ENCODE results near the gene USP21.

USP21 gene

DNA sequence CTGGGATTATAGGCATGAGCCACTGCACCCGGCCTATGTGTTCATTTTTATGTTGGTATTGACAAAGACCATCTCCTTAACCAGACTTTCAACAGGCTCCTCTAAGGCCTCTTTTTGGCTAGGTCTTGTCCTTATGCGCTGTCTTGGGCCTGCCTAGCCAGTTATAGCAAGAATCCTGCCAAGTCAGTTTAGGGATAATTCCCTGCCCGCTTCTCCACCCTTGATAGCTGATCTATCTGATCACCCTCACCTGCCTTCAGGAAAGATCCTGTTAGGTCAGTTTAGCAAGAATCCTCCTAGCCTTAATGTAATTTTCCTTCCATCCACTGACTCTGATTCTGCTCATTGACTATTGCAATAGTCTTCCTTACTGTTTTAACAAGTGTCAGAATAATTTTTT is 20.4 kb downstream of the USP21 start (continued):
- TF ChIP-seq, protein P1, sequence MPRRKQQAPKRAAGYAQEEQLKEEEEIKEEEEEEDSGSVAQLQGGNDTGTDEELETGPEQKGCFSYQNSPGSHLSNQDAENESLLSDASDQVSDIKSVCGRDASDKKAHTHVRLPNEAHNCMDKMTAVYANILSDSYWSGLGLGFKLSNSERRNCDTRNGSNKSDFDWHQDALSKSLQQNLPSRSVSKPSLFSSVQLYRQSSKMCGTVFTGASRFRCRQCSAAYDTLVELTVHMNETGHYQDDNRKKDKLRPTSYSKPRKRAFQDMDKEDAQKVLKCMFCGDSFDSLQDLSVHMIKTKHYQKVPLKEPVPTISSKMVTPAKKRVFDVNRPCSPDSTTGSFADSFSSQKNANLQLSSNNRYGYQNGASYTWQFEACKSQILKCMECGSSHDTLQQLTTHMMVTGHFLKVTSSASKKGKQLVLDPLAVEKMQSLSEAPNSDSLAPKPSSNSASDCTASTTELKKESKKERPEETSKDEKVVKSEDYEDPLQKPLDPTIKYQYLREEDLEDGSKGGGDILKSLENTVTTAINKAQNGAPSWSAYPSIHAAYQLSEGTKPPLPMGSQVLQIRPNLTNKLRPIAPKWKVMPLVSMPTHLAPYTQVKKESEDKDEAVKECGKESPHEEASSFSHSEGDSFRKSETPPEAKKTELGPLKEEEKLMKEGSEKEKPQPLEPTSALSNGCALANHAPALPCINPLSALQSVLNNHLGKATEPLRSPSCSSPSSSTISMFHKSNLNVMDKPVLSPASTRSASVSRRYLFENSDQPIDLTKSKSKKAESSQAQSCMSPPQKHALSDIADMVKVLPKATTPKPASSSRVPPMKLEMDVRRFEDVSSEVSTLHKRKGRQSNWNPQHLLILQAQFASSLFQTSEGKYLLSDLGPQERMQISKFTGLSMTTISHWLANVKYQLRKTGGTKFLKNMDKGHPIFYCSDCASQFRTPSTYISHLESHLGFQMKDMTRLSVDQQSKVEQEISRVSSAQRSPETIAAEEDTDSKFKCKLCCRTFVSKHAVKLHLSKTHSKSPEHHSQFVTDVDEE (CRISPR knock-in tag; IDR thresholded peaks at IDR 0.05): no peak
- TF ChIP-seq BACH2 (CRISPR knock-in tag; IDR thresholded peaks at IDR 0.05; ENCODE audit: borderline replicate concordance): no peak

DNA sequence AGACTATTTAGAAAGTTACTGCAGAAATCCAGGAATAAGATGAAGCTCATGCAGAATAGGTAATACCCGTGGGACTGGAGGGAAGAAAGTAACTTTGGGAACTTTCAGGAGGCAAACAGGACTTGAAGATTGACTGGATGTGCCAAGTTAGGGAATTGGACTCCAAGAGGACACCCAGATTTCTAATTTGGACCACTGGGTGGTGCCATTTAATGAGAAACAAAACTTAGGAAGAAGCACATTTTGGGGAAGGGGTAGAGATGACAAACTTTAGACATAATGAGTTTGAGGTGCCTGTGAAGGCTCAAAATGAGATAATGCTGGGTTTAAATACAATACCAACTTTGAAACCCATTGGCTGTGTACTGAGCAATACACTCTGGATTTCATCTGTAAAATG is 21.3 kb downstream of the USP21 start:
- TF ChIP-seq, protein P2, sequence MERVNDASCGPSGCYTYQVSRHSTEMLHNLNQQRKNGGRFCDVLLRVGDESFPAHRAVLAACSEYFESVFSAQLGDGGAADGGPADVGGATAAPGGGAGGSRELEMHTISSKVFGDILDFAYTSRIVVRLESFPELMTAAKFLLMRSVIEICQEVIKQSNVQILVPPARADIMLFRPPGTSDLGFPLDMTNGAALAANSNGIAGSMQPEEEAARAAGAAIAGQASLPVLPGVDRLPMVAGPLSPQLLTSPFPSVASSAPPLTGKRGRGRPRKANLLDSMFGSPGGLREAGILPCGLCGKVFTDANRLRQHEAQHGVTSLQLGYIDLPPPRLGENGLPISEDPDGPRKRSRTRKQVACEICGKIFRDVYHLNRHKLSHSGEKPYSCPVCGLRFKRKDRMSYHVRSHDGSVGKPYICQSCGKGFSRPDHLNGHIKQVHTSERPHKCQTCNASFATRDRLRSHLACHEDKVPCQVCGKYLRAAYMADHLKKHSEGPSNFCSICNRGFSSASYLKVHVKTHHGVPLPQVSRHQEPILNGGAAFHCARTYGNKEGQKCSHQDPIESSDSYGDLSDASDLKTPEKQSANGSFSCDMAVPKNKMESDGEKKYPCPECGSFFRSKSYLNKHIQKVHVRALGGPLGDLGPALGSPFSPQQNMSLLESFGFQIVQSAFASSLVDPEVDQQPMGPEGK (CRISPR knock-in tag; IDR thresholded peaks at IDR 0.05; ENCODE audit: borderline replicate concordance): no peak
- TF ChIP-seq PPARA (CRISPR knock-in tag; IDR thresholded peaks at IDR 0.05; ENCODE audit: borderline replicate concordance): no peak
- no peak for TF ChIP-seq TCF4 (CRISPR knock-in tag; IDR thresholded peaks at IDR 0.05; ENCODE audit: borderline replicate concordance)
- TF ChIP-seq ZFP3 (CRISPR knock-in tag; IDR thresholded peaks at IDR 0.05): no peak
- no peak for TF ChIP-seq SNAI2 (CRISPR knock-in tag; IDR thresholded peaks at IDR 0.05)
- TF ChIP-seq ZNF8 (CRISPR knock-in tag; IDR thresholded peaks at IDR 0.05): no peak
- TF ChIP-seq ISL1 (CRISPR knock-in tag; IDR thresholded peaks at IDR 0.05): no peak
- TF ChIP-seq, protein P3, sequence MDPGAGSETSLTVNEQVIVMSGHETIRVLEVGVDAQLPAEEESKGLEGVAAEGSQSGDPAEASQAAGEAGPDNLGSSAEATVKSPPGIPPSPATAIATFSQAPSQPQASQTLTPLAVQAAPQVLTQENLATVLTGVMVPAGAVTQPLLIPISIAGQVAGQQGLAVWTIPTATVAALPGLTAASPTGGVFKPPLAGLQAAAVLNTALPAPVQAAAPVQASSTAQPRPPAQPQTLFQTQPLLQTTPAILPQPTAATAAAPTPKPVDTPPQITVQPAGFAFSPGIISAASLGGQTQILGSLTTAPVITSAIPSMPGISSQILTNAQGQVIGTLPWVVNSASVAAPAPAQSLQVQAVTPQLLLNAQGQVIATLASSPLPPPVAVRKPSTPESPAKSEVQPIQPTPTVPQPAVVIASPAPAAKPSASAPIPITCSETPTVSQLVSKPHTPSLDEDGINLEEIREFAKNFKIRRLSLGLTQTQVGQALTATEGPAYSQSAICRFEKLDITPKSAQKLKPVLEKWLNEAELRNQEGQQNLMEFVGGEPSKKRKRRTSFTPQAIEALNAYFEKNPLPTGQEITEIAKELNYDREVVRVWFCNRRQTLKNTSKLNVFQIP (CRISPR knock-in tag; IDR thresholded peaks at IDR 0.05; ENCODE audit: borderline replicate concordance, low read depth): no peak
- no peak for ATAC-seq

DNA sequence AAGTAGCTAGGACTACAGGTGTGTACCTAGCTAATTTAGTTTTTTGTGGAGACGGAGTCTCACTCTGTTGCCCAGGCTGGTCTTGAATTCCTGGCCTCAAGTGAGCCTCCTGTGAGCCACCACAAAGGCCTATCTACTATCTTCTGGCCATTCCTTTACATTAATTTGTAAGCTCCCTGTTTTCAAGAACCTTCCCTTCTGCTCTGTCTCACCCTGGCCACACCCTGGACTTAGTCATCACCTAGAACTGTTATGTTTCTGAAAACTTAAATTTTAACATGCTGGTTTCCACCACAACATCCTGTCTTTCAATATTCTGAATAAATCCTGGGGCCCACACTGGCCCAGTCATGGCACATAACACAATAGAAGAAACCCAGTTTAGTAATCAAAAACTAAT is 22.9 kb downstream of the USP21 start:
- TF ChIP-seq ARNTL (CRISPR knock-in tag; IDR thresholded peaks at IDR 0.05; ENCODE audit: borderline replicate concordance, low read depth): no peak
- no peak for TF ChIP-seq ZNF8 (CRISPR knock-in tag; IDR thresholded peaks at IDR 0.05)
- no peak for TF ChIP-seq PPARA (CRISPR knock-in tag; IDR thresholded peaks at IDR 0.05; ENCODE audit: borderline replicate concordance)
- TF ChIP-seq RARB (CRISPR knock-in tag; IDR thresholded peaks at IDR 0.05): no peak
- TF ChIP-seq ZFP30 (CRISPR knock-in tag; IDR thresholded peaks at IDR 0.05): no peak
- no peak for TF ChIP-seq TCF4 (CRISPR knock-in tag; IDR thresholded peaks at IDR 0.05; ENCODE audit: borderline replicate concordance)
- TF ChIP-seq, protein P3 (CRISPR knock-in tag; IDR thresholded peaks at IDR 0.05; ENCODE audit: borderline replicate concordance, low read depth): no peak
- TF ChIP-seq ZFP3 (CRISPR knock-in tag; IDR thresholded peaks at IDR 0.05): no peak
- TF ChIP-seq ZNF70 (CRISPR knock-in tag; IDR thresholded peaks at IDR 0.05): no peak
- TF ChIP-seq ESRRG (CRISPR knock-in tag; IDR thresholded peaks at IDR 0.05): no peak
- TF ChIP-seq BACH2 (CRISPR knock-in tag; IDR thresholded peaks at IDR 0.05; ENCODE audit: borderline replicate concordance): no peak
- TF ChIP-seq, protein P1 (CRISPR knock-in tag; IDR thresholded peaks at IDR 0.05): no peak
- TF ChIP-seq ZNF565 (CRISPR knock-in tag; conservative IDR thresholded peaks at IDR 0.05; ENCODE audit: low read depth): no peak
- TF ChIP-seq, protein P4, sequence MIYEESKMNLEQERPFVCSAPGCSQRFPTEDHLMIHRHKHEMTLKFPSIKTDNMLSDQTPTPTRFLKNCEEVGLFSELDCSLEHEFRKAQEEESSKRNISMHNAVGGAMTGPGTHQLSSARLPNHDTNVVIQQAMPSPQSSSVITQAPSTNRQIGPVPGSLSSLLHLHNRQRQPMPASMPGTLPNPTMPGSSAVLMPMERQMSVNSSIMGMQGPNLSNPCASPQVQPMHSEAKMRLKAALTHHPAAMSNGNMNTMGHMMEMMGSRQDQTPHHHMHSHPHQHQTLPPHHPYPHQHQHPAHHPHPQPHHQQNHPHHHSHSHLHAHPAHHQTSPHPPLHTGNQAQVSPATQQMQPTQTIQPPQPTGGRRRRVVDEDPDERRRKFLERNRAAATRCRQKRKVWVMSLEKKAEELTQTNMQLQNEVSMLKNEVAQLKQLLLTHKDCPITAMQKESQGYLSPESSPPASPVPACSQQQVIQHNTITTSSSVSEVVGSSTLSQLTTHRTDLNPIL (CRISPR knock-in tag; IDR thresholded peaks at IDR 0.05; ENCODE audit: low read depth): no peak
- no peak for TF ChIP-seq GLIS3 (CRISPR knock-in tag; IDR thresholded peaks at IDR 0.05)
- TF ChIP-seq ZC3H10 (CRISPR knock-in tag; IDR thresholded peaks at IDR 0.05): no peak
- TF ChIP-seq OSR1 (CRISPR knock-in tag; IDR thresholded peaks at IDR 0.05): no peak
- no peak for TF ChIP-seq SNAI2 (CRISPR knock-in tag; IDR thresholded peaks at IDR 0.05)
- TF ChIP-seq, protein P2 (CRISPR knock-in tag; IDR thresholded peaks at IDR 0.05; ENCODE audit: borderline replicate concordance): no peak
- TF ChIP-seq, protein P5, sequence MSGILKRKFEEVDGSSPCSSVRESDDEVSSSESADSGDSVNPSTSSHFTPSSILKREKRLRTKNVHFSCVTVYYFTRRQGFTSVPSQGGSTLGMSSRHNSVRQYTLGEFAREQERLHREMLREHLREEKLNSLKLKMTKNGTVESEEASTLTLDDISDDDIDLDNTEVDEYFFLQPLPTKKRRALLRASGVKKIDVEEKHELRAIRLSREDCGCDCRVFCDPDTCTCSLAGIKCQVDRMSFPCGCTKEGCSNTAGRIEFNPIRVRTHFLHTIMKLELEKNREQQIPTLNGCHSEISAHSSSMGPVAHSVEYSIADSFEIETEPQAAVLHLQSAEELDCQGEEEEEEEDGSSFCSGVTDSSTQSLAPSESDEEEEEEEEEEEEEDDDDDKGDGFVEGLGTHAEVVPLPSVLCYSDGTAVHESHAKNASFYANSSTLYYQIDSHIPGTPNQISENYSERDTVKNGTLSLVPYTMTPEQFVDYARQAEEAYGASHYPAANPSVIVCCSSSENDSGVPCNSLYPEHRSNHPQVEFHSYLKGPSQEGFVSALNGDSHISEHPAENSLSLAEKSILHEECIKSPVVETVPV (CRISPR knock-in tag; IDR thresholded peaks at IDR 0.05): no peak
- ATAC-seq: no peak
